ENCODE results near the gene TMEM273. TPM values are rescaled to one million over a fixed set of nuclear protein-coding genes. Genes with fewer than 3 reads are reported as not detected.

The TMEM273 gene
- polyA plus RNA-seq, 1 donor (not counting 4 experiments of a cell fraction or from before 2014, with no cell fraction given) = not detected

DNA sequence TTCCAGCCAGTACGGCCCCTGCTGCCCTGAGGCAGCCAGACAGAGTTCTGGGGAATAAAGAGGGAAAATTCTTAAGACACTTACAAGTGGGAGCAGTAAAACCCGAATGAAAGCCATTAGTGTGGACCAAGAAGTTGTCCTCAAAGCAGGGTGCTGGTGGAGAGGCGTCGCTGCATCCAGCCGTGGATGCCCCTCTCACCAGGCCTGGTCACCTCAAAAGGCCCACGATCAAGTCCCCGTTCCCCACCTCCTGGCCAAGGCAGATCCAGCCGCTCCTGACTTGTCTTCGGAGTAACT lies 73.5 kb downstream of the TMEM273 start:
- Histone ChIP-seq H3K27me3 (ENCODE audit: control insufficient read depth, extremely low read depth, insufficient read depth, low read length) (peaks cover 39% of the 10 kb centered on the region), H3K4me1 (ENCODE audit: control insufficient read depth, extremely low read depth, insufficient read depth, low read length) (no peaks in the 10 kb centered on the region), H3K9me1 (ENCODE audit: control insufficient read depth, extremely low read depth, insufficient read depth, low read length) (no peaks in the 10 kb centered on the region), H3K4me3 (ENCODE audit: control insufficient read depth in 2 of 3, extremely low read depth in 1 of 3, insufficient read depth in 2 of 3, low read depth in 1 of 3, low read length in 3 of 3) (no peak overlapping the region), H3K9me3 (ENCODE audit: control insufficient read depth, low read depth, low read length) (no peaks in the 10 kb centered on the region), H3K79me2 (ENCODE audit: control insufficient read depth, insufficient read depth, low read length) (no peaks in the 10 kb centered on the region), H3K36me3 (ENCODE audit: control insufficient read depth in 2 of 2, extremely low read depth in 1 of 2, insufficient read depth in 2 of 2, low read length in 2 of 2) (no peaks in the 10 kb centered on the region), H3K4me2 (ENCODE audit: control insufficient read depth, extremely low read depth, insufficient read depth, low read depth, low read length) (peak overlapping the region; percentile 7), H2AFZ (ENCODE audit: control insufficient read depth, low read length) (no peak overlapping the region), H3K27ac (ENCODE audit: control insufficient read depth, insufficient read depth, low read length) (no peak overlapping the region), H4K20me1 (ENCODE audit: control insufficient read depth, extremely low read depth, insufficient read depth, low read length) (no peaks in the 10 kb centered on the region), H3K9ac (ENCODE audit: control insufficient read depth, extremely low read depth, insufficient read depth, low read length) (no peak overlapping the region)
- DNase-seq (ENCODE audit: low read depth, low spot score) = no peak
- FAIRE-seq = no peak
- peak; percentile 97 for TF ChIP-seq EZH2 (IDR thresholded peaks at IDR 0.05; ENCODE audit: low read length)
- no peak for TF ChIP-seq CTCF (optimal IDR thresholded peaks at IDR 0.05 in 1 of 3, IDR thresholded peaks at IDR 0.05 in 1 of 3, conservative IDR thresholded peaks at IDR 0.05 in 1 of 3; ENCODE audit: extremely low read depth in 1 of 3, insufficient read depth in 2 of 3, low read length in 3 of 3)
- dilution Hi-C loops (cut with MboI; ENCODE audit: extremely low pct_ligation_motif_present, low sequenced_read_pairs) = no loop called here

GRCh38 chr10:49113741-49114141 lies 74.5 kb downstream of the TMEM273 start:
- Histone ChIP-seq H4K20me1 (ENCODE audit: control insufficient read depth, extremely low read depth, insufficient read depth, low read length) (no peaks in the 10 kb centered on the region), H3K27ac (ENCODE audit: control insufficient read depth, insufficient read depth, low read length) (no peak overlapping the region), H3K9me1 (ENCODE audit: control insufficient read depth, extremely low read depth, insufficient read depth, low read length) (no peaks in the 10 kb centered on the region), H3K9ac (ENCODE audit: control insufficient read depth, extremely low read depth, insufficient read depth, low read length) (no peak overlapping the region), H3K36me3 (ENCODE audit: control insufficient read depth in 2 of 2, extremely low read depth in 1 of 2, insufficient read depth in 2 of 2, low read length in 2 of 2) (no peaks in the 10 kb centered on the region), H2AFZ (ENCODE audit: control insufficient read depth, low read length) (no peak overlapping the region), H3K9me3 (ENCODE audit: control insufficient read depth, low read depth, low read length) (no peaks in the 10 kb centered on the region), H3K27me3 (ENCODE audit: control insufficient read depth, extremely low read depth, insufficient read depth, low read length) (peaks cover 39% of the 10 kb centered on the region), H3K79me2 (ENCODE audit: control insufficient read depth, insufficient read depth, low read length) (no peaks in the 10 kb centered on the region), H3K4me3 (ENCODE audit: control insufficient read depth in 2 of 3, extremely low read depth in 1 of 3, insufficient read depth in 2 of 3, low read depth in 1 of 3, low read length in 3 of 3) (no peak overlapping the region), H3K4me1 (ENCODE audit: control insufficient read depth, extremely low read depth, insufficient read depth, low read length) (no peaks in the 10 kb centered on the region), H3K4me2 (ENCODE audit: control insufficient read depth, extremely low read depth, insufficient read depth, low read depth, low read length) (no peak overlapping the region)
- dilution Hi-C loops (cut with MboI; ENCODE audit: extremely low pct_ligation_motif_present, low sequenced_read_pairs) = no loop called here
- TF ChIP-seq CTCF (optimal IDR thresholded peaks at IDR 0.05 in 1 of 3, IDR thresholded peaks at IDR 0.05 in 1 of 3, conservative IDR thresholded peaks at IDR 0.05 in 1 of 3; ENCODE audit: extremely low read depth in 1 of 3, insufficient read depth in 2 of 3, low read length in 3 of 3) (no peak), EZH2 (IDR thresholded peaks at IDR 0.05; ENCODE audit: low read length) (no peak)
- FAIRE-seq = no peak
- no peak for DNase-seq (ENCODE audit: low read depth, low spot score)

Data from keratinocyte (primary cell).